Measurements from ENCODE around the gene ANAPC4.

Gene ANAPC4

GRCh38 chr4:25425361-25425760, 48.3 kb downstream of the ANAPC4 start:
- DNase-seq (ENCODE audit: low read depth): no peak
- no peak overlapping the region for H3K4me3 ChIP-seq (ENCODE audit: low read depth, low read length)
- TF ChIP-seq POLR2A (IDR thresholded peaks at IDR 0.05; ENCODE audit: extremely low read depth, insufficient read length) (no peak), MAX (IDR thresholded peaks at IDR 0.05; ENCODE audit: low read depth, low read length) (no peak), MYC (IDR thresholded peaks at IDR 0.05; ENCODE audit: low read depth, low read length) (no peak)
- TF ChIP-seq, protein P1, sequence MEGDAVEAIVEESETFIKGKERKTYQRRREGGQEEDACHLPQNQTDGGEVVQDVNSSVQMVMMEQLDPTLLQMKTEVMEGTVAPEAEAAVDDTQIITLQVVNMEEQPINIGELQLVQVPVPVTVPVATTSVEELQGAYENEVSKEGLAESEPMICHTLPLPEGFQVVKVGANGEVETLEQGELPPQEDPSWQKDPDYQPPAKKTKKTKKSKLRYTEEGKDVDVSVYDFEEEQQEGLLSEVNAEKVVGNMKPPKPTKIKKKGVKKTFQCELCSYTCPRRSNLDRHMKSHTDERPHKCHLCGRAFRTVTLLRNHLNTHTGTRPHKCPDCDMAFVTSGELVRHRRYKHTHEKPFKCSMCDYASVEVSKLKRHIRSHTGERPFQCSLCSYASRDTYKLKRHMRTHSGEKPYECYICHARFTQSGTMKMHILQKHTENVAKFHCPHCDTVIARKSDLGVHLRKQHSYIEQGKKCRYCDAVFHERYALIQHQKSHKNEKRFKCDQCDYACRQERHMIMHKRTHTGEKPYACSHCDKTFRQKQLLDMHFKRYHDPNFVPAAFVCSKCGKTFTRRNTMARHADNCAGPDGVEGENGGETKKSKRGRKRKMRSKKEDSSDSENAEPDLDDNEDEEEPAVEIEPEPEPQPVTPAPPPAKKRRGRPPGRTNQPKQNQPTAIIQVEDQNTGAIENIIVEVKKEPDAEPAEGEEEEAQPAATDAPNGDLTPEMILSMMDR (IDR thresholded peaks at IDR 0.05; ENCODE audit: low read depth, low read length): no peak

DNA sequence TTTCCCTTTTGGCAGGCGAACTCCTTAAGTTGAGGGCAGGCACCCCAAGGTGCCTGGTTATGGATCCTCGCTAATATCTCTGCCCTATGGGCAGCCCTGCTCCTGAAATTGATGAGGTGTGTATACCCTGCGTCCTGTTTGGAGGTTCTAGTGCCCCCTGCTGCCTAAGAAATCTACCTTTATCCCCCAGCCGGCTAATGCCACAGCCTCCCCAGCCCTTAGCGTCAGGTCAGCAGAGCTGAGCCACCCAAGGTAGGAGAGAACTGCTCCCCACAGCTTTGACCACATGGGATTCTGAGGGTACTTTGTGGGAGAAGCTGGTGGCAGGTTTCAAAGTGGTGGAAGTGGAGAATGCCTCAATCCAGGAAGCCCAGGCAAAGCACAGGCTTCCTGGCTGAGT, 50.8 kb downstream of the ANAPC4 start:
- no peak for TF ChIP-seq MYC (IDR thresholded peaks at IDR 0.05; ENCODE audit: low read depth, low read length)
- TF ChIP-seq, protein P1 (IDR thresholded peaks at IDR 0.05; ENCODE audit: low read depth, low read length): peak; percentile 2
- H3K4me3 ChIP-seq (ENCODE audit: low read depth, low read length): no peak overlapping the region
- DNase-seq (ENCODE audit: low read depth): no peak

DNA sequence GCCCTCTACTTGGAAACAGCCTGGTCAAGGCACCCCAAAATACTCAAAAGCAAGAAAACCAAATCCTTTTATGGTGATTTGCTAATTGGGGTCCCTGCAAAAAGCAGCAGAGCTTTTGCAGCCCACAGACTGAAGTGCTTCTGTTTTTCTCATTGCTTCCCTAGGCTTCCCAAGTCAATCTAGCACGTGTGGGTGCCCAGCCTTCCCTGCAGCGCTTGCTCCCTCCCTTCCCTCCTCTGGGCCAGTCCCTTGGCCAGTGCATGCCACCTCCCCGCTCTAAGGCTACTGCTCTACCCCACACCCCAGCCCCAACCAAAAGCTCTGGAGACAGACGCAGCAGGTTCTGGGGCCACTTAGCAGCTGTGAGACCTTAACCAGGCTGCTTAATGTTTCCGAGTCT, 53.6 kb downstream of the ANAPC4 start:
- DNase-seq (ENCODE audit: low read depth): no peak
- H3K4me3 ChIP-seq (ENCODE audit: low read depth, low read length): no peak overlapping the region
- TF ChIP-seq MYC (IDR thresholded peaks at IDR 0.05; ENCODE audit: low read depth, low read length) (no peak), MAX (IDR thresholded peaks at IDR 0.05; ENCODE audit: low read depth, low read length) (no peak), POLR2A (IDR thresholded peaks at IDR 0.05; ENCODE audit: extremely low read depth, insufficient read length) (no peak)
- TF ChIP-seq, protein P1 (IDR thresholded peaks at IDR 0.05; ENCODE audit: low read depth, low read length): no peak

- DNase-seq (ENCODE audit: low read depth): no peak
- TF ChIP-seq POLR2A (IDR thresholded peaks at IDR 0.05; ENCODE audit: extremely low read depth, insufficient read length): no peak
- TF ChIP-seq, protein P1 (IDR thresholded peaks at IDR 0.05; ENCODE audit: low read depth, low read length): no peak
- no peak for TF ChIP-seq MYC (IDR thresholded peaks at IDR 0.05; ENCODE audit: low read depth, low read length)
- TF ChIP-seq MAX (IDR thresholded peaks at IDR 0.05; ENCODE audit: low read depth, low read length): no peak
- no peak overlapping the region for H3K4me3 ChIP-seq (ENCODE audit: low read depth, low read length)
These were observed 57.1 kb downstream of the ANAPC4 start for GRCh38 chr4:25433966-25434827.

- no peak overlapping the region for H3K4me3 ChIP-seq (ENCODE audit: low read depth, low read length)
- no peak for TF ChIP-seq MYC (IDR thresholded peaks at IDR 0.05; ENCODE audit: low read depth, low read length)
- no peak for TF ChIP-seq MAX (IDR thresholded peaks at IDR 0.05; ENCODE audit: low read depth, low read length)
- TF ChIP-seq, protein P1 (IDR thresholded peaks at IDR 0.05; ENCODE audit: low read depth, low read length): no peak
- TF ChIP-seq POLR2A (IDR thresholded peaks at IDR 0.05; ENCODE audit: extremely low read depth, insufficient read length): no peak
- no peak for DNase-seq (ENCODE audit: low read depth)
These were observed 60.9 kb downstream of the ANAPC4 start for GRCh38 chr4:25437926-25438325.
